NCI-H748 treated with DMSO at 0.1 percent for 48 hours (cell line): ENCODE results near the gene RAD51B.

Experiments
- DNase-seq: peaks from one replicate; lab custom pipeline; 2025; lab: John Stamatoyannopoulos, UW

The RAD51B gene

GRCh38 chr14:68727315-68728047 lies 907.9 kb downstream of the RAD51B start:
- no peak for DNase-seq

- DNase-seq, result no peak
Observed at GRCh38 chr14:68728342-68729106, 908.9 kb downstream of the RAD51B start.

- DNase-seq, result no peak
Observed at GRCh38 chr14:68729556-68729955, 910.0 kb downstream of the RAD51B start.

DNA sequence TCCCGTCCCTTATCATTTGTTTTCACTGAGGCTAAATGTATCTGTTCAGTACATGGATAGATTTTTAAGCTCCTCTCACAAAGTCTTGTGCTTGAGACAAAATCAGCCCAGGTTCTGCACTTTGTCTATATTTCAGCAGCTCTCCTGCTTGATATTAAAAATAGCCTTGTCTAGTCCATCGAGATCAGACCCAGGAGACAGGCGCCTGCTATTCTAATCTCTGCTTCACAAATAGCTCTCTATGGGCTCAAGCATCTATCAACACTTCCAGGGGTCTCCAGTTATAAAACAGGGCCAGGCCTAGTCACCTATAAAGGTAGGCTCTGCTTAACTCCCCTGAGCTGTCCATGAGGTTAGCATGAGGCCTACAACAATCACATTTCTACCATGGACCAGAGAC lies 910.8 kb downstream of the RAD51B start:
- DNase-seq, result no peak

DNA sequence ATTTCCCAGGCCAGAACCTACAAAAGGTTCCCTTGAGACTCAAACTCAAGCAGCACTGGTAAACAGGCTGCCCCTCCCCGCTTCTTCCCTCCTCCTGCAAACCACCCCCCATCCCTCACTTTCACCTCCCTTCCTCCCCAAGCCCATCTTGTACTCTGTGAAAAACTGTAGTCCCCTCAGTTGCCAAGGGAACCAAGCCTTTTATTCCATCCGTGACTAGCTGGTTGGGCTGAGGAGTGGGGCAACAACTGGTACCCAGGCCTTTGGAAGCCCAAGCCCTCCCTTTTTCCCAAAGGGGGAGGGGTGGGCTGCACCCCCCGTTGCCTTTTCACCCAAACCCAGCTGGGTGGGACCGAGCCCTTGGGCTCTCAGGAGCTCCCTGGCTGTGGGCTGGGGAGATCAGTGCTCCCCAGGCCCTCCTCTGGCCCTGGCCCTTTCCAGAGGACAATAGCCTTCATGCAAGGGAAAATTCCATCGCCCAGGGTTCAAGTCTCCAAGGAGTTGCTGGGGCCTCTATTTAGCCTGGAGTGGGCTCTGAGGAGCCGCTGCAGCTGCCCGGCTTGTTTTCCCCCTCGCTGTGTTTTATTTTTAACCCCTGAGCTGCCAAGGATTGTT lies 911.3 kb downstream of the RAD51B start:
- no peak for DNase-seq

- no peak for DNase-seq
Observed at GRCh38 chr14:68733086-68733914, 913.7 kb downstream of the RAD51B start.

- no peak for DNase-seq
Observed at GRCh38 chr14:68734231-68734732, 914.7 kb downstream of the RAD51B start.

GRCh38 chr14:68735856-68736255 lies 916.3 kb downstream of the RAD51B start:
- DNase-seq, result no peak

DNA sequence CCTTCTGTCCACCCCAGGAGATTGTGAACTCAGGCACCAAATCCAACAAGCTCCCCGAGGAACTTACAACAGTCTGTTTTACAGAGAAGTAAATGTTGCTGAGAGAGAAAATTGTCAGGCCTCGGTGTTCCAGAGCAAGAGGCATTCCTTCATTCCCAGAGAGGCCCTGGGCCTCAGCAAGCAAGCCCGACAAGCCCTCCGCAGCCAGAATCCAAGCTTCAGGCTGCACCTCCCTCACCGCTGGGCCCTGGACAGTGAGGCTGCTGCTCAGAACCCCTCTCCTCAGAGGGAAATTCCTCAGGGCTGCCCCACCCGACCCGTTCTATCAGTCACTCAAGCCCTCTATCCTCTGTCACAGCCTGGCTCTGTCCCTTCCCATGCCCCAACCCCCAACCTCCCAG lies 916.9 kb downstream of the RAD51B start:
- no peak for DNase-seq

DNA sequence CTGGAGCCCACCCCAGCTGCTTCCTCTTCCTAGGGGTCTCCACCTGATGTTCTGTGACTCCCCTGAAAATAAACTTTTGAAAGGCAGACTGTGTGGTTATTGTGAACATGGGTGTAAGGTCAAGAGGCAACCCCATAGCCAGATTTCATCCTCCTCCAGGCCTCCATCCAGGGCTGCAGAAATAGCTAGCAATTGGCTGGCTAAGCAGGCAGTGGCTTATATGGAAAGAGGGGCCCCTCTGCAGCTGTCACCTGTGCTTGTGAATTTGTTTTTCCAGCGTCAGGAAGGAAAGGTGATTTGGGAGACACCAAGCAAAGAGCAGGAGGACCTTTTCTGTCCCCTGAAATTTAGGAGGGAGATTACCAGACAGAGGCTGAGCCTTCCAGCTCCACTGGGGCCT lies 917.5 kb downstream of the RAD51B start:
- no peak for DNase-seq

DNA sequence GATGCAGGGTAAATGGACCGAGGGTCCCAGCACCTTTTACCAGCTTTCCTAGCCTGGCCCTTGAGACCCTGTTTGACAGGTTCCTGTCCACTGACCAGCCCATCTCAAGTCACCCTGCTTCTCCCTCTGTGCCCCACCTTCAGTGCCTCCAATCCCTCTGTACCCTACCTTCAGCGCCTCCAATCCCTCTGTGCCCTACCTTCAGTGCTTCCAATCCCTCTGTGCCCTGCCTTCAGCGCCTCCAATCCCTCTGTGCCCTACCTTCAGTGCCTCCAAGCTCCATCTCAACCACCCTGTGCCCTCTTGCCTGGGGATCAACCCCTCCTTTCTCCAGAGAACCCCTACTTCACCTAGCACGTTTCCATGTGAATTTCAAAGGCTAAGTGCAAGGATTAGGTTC lies 919.0 kb downstream of the RAD51B start:
- DNase-seq, result no peak

DNA sequence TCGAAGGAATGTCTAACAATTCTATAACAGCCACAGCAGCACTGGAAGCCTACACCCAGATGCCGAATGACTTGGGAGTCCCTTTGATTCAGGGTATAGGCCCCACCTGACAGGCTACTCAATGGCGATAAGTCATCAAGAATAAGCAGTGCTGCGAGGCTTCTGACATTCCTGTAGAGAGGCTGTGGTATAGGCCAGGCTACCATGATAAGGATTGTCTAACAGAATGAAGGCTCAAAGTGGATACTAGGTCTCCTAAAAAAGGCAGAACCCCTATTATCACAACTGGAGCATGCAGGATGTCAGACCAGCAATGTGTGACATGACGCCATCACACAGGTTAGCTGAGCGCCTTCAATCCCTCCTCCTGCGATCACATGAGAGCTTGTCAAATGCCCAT lies 920.1 kb downstream of the RAD51B start:
- no peak for DNase-seq

- no peak for DNase-seq
Observed at GRCh38 chr14:68740788-68741476, 921.4 kb downstream of the RAD51B start.

GRCh38 chr14:68741477-68741791 lies 921.9 kb downstream of the RAD51B start:
- no peak for DNase-seq

DNA sequence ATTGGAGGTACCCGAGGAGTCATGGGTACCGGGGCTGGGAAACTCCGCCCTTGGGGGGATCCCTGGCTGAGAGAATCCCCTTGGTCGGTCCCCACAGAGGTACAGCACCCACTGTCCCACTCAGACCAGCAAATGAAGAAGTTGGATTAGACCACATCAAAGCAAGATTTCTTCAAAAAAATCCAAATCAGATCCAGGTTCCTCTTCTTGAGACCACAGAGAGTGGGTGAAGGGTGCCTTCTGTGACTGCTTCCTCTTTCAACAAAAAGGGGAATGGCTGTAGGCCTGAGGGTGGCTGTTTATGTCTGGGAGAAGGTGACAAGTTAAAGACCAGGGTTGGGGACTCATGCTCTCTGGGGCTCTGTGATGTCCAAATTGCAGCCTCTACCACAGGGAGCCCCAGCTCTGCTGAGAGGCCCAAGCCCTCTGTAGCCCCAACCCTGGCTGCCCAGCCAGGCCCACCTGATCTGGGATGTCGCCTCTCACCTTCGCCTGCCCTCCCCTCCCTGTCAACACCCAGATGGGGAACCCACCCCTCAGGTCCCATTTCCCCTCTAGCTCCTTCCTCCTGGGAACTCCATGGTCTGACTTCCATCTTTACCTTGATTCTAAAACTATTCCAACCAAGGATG lies 922.4 kb downstream of the RAD51B start:
- no peak for DNase-seq

- DNase-seq, result no peak
Observed at GRCh38 chr14:68744613-68745012, 925.0 kb downstream of the RAD51B start.

DNA sequence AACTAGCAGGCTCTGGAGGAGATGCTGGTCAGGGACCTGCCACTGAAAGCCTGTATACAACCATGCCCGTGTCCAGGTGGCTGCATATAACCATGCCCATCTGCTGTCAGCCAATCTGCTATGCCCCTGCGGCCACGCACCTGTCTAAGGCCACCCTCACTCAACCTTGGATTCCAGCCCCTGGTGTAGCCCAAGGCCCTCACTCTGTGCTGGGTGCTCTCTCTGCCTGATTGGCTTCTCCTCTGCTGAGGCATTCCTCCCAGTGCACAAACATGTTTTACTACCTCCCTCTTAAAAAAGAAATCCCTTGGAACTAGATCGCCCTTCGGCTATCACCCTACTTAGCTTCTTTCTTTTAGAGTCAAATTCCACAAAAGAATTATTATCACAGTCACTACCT lies 927.8 kb downstream of the RAD51B start:
- no peak for DNase-seq

GRCh38 chr14:68748260-68748659 lies 928.7 kb downstream of the RAD51B start:
- no peak for DNase-seq

- no peak for DNase-seq
Observed at GRCh38 chr14:68748691-68749090, 929.1 kb downstream of the RAD51B start.

GRCh38 chr14:68749487-68750475 lies 930.2 kb downstream of the RAD51B start:
- no peak for DNase-seq
